Pancreas (tissue), 10 donors: ENCODE results near the gene CFAP46. TPM values are rescaled to one million over a fixed set of nuclear protein-coding genes. Genes with fewer than 3 reads are reported as not detected.
A peak's percentile ranks its signal among the peaks of the same experiment; 100 is the strongest.

Source experiments
- ATAC-seq, 4 donors: fragments of 200-7000 bp; cut with Tn5 transposase; one replicate each; pipeline versions ENCODE4 v1.8.0 to v1.9.1; 2020; ENCODE audit warnings: mild to moderate bottlenecking in 4 of 4, moderate library complexity in 4 of 4
- DNase-seq, 6 donors: peaks; one replicate each; pipeline ENCODE4 v3.0.0-alpha.2; 2020
- FAIRE-seq: peaks from 2 replicates; lab custom pipeline; 2012; peaks lifted over from hg19 to GRCh38; lab: Jason Lieb, UNC
- H3K27ac ChIP-seq, 4 donors: fragments of 200-600 bp; sonication (generic); 1 replicate in 3 of 4; 2 replicates in 1 of 4; pipeline versions ENCODE4 v1.5.0 to v1.8.0; 2020
- H3K27me3 ChIP-seq, 4 donors: fragments of 200-600 bp; one replicate each; pipeline ENCODE4 v1.8.0; 2021
- H3K36me3 ChIP-seq, 3 donors: fragments of 200-600 bp; sonication (generic) in 1 of 3; one replicate each; pipeline versions ENCODE4 v1.5.0 to v1.8.0; 2020 to 2021
- H3K4me1 ChIP-seq, 3 donors: fragments of 200-600 bp; one replicate each; pipeline ENCODE4 v1.8.0; 2021
- H3K4me3 ChIP-seq, 4 donors: fragments of 200-600 bp; sonication (generic) in 2 of 4; one replicate each; pipeline versions ENCODE4 v1.5.0 to v1.8.0; 2020 to 2021
- H3K9me3 ChIP-seq, 4 donors: fragments of 200-600 bp; one replicate each; pipeline ENCODE4 v1.8.0; 2021
- CTCF ChIP-seq, 4 donors: fragments of 200-600 bp; sonication (generic) in 3 of 4; IDR thresholded peaks; one replicate each; pipeline versions ENCODE4 v1.5.0 to v1.8.0; 2021; ENCODE audit warnings: antibody characterized with exemption in 4 of 4
- WGBS, 2 donors: extraction: QIAGEN DNeasy Blood & Tissue Kit; methylation state at CpG; one replicate each; pipeline ENCODE4 v1.1.7; 2013; 5-methylcytosine and 5-hydroxymethylcytosine counted together
- intact Hi-C, 3 donors: fragments of 100-400 bp; cut with DNase I; formaldehyde crosslinking; loops; one replicate each; pipeline versions ENCODE4 v1.11.1 to v1.14.2; 2022
- polyA plus RNA-seq, 2 donors: library from polyadenylated mRNA; stranded (reverse); fragments of 200-250 nt; gene quantifications; one replicate each; pipeline ENCODE4 v1.2.3, GENCODE V29; 2013
- total RNA-seq, 6 donors: library from RNA; stranded (reverse); fragmentation: NEBNext Ultra II Directional in 4 of 6; extraction: Animal tissue kit (Norgen Biotek cat#: 25700) in 4 of 6; gene quantifications; one replicate each; pipeline versions ENCODE4 v1.2.1 to v1.2.4, GENCODE V29; 2021 to 2023
- donor health status: healthy with polysubstance abuse.
- donor health status: DM: no; HTN: no; CAD: no; lungs with moderate emphysema.
- donor health status: DM: no; HTN: no; CAD: no.
- donor health status: control.
- donor health status: control.
- donor health status: Bipolar disorder and iron deficiency.
- donor health status: DM: yes; HTN: yes; CAD: no.
- donor health status: DM: no; HTN: no; CAD: no.
- donor health status: DM: no; HTN: no; CAD: no.
- donor health status: DM: yes; HTN: yes; CAD: no.

The CFAP46 gene
- total and polyA plus RNA-seq, 8 donors: 0.39 to 1.6 (median 1.0) TPM

- WGBS, 2 donors: 71 to 83% methylated on average over 14 of the region's 14 CpGs
- Histone ChIP-seq H3K9me3 (no peaks in the 10 kb centered on the region), H3K4me1 (no peaks in the 10 kb centered on the region), H3K36me3 (no peaks in the 10 kb centered on the region), H3K27me3 (no peaks in the 10 kb centered on the region), H3K4me3 (no peak overlapping the region), H3K27ac (no peak overlapping the region)
- FAIRE-seq: no peak
- DNase-seq: peak in 2 of 6 donors; percentile 21 to 40
- intact Hi-C loops: loop anchor here in 1 of 3 donors (10.0 kb wide), 1 partner anchor 225 kb away; no protein-coding TSS in a partner anchor
- no peak for ATAC-seq
- no peak for TF ChIP-seq CTCF (IDR thresholded peaks at IDR 0.05)
These were observed 42.1 kb downstream of the CFAP46 start for GRCh38 chr10:132900211-132900756.

DNA sequence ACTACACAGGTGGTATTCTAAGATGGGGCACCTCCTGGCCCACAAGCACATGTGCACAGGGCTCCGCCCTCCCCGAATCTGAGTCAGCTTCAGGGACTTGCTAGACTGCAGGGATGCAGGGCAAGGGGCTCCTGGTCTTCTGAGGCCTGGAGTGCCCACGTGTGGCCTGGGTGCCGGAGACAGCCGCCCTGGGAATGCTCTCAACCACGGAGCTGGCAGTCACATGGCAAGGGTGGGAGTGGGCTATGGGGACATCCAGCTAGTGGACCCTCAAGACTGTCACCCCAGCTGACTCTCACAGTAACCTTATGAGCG lies 42.7 kb downstream of the CFAP46 start:
- H3K9me3 ChIP-seq: no peaks in the 10 kb centered on the region
- 58 to 74% methylated on average over 7 of the region's 7 CpGs for WGBS, 2 donors
- H3K36me3 ChIP-seq: no peaks in the 10 kb centered on the region
- DNase-seq: peak in 2 of 6 donors; percentile 34 to 35
- no peak for ATAC-seq
- no peak for FAIRE-seq
- no peak overlapping the region for H3K27ac ChIP-seq
- H3K27me3 ChIP-seq: no peaks in the 10 kb centered on the region
- no peak overlapping the region for H3K4me3 ChIP-seq
- H3K4me1 ChIP-seq: no peaks in the 10 kb centered on the region
- no peak for TF ChIP-seq CTCF (IDR thresholded peaks at IDR 0.05)
- intact Hi-C loops: loop anchor here in 1 of 3 donors (10.0 kb wide), 1 partner anchor 225 kb away; no protein-coding TSS in a partner anchor

- DNase-seq (peak in 2 of 6 donors; percentile 46), FAIRE-seq (no peak), ATAC-seq (no peak)
- Histone ChIP-seq H3K27ac (no peak overlapping the region), H3K4me3 (no peak overlapping the region), H3K9me3 (no peaks in the 10 kb centered on the region), H3K36me3 (no peaks in the 10 kb centered on the region), H3K27me3 (no peaks in the 10 kb centered on the region), H3K4me1 (no peaks in the 10 kb centered on the region)
- 77 to 86% methylated on average over 30 of the region's 30 CpGs for WGBS, 2 donors
- no peak for TF ChIP-seq CTCF (IDR thresholded peaks at IDR 0.05)
- intact Hi-C loops: no loop called here
These were observed 43.2 kb downstream of the CFAP46 start for GRCh38 chr10:132899054-132899750.

DNA sequence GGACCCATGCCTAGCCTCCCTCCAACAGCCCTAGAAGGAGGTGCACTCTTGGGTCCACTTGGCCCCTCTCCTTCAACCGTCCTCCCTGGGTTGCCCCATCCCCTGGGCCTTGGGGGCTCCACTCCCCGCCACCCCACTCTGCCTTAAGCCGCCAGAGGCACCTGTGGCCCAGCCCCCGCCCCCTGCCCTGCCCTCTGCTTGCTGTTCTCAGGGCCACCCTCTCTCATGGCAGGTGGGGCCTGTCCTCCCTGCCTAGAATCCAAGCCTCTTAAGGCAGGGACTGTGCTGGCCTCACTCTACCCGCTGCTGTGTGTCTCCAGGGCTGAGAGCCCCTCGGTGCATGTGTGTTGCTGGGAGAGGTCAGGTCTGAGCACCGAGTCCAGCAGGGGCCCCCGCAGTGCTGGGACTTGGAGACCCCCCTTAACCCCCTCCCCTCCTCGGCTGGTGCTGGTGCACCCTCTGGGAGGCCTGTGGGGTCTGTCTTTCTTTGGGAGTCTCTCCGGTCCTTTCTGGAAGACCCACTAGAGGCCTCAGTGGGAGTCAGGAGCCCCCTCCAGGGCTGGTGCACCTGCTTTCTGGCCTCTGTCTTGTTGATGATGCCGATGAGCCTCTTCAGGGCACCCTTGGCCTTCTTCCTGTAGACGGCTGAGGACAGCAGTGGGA lies 43.8 kb downstream of the CFAP46 start:
- no peaks in the 10 kb centered on the region for H3K27me3 ChIP-seq
- ATAC-seq: no peak
- FAIRE-seq: no peak
- WGBS, 2 donors: 73 to 83% methylated on average over 12 of the region's 12 CpGs
- DNase-seq: peak in 2 of 6 donors; percentile 40 to 48
- intact Hi-C loops: no loop called here
- H3K9me3 ChIP-seq: no peaks in the 10 kb centered on the region
- H3K27ac ChIP-seq: no peak overlapping the region
- H3K4me1 ChIP-seq: no peaks in the 10 kb centered on the region
- no peak overlapping the region for H3K4me3 ChIP-seq
- H3K36me3 ChIP-seq: no peaks in the 10 kb centered on the region
- no peak for TF ChIP-seq CTCF (IDR thresholded peaks at IDR 0.05)
